ENCODE results near the gene FGG.

DNA sequence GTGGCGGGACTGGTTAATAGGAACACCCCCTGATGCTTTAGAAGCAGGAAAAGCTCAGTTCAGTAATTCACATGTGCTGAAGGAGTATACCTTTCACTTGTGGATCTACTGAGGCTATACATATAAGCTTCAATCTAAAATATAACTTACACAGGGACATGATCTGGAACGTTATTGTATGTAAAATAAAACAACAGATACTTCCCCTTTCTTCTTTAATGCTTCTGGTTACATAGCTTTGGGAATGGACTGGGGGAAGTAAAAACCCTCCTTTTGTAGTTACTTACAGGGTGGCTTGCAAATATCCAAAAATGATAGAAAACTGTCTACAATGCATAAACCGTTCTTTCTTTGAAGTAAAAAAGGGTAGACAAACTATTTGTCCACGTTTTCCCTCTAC lies 1.9 kb downstream of the FGG start:
- TF ChIP-seq, protein P1, sequence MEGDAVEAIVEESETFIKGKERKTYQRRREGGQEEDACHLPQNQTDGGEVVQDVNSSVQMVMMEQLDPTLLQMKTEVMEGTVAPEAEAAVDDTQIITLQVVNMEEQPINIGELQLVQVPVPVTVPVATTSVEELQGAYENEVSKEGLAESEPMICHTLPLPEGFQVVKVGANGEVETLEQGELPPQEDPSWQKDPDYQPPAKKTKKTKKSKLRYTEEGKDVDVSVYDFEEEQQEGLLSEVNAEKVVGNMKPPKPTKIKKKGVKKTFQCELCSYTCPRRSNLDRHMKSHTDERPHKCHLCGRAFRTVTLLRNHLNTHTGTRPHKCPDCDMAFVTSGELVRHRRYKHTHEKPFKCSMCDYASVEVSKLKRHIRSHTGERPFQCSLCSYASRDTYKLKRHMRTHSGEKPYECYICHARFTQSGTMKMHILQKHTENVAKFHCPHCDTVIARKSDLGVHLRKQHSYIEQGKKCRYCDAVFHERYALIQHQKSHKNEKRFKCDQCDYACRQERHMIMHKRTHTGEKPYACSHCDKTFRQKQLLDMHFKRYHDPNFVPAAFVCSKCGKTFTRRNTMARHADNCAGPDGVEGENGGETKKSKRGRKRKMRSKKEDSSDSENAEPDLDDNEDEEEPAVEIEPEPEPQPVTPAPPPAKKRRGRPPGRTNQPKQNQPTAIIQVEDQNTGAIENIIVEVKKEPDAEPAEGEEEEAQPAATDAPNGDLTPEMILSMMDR (IDR thresholded peaks at IDR 0.05), result no peak
- no peak for TF ChIP-seq EZH2 (IDR thresholded peaks at IDR 0.05; ENCODE audit: borderline replicate concordance, insufficient read depth, low read depth, low read length, poor library complexity, severe bottlenecking)

Data from B cell (primary cell).